GM23248 (cell line): Measurements from ENCODE around the gene ZFPM1.

Experiments
- EZH2 ChIP-seq: fragments of 200-600 bp; sonication (generic); IDR thresholded peaks from 2 replicates; pipeline ENCODE4 v1.6.1; 2018; ENCODE audit warnings: antibody characterized with exemption, mild to moderate bottlenecking; ENCODE audit not compliant: insufficient read depth, poor library complexity, severe bottlenecking
- EZH2phosphoT487 ChIP-seq: fragments of 200-600 bp; sonication (generic); IDR thresholded peaks from 2 replicates; pipeline ENCODE4 v1.6.1; 2018; ENCODE audit warnings: antibody characterized with exemption, moderate library complexity, mild to moderate bottlenecking, low read depth; ENCODE audit not compliant: insufficient read depth

GRCh38 chr16:88472637-88473205 is 19.6 kb downstream of the ZFPM1 start:
- TF ChIP-seq EZH2 (no peak), EZH2phosphoT487 (no peak)
